Kidney capillary endothelial cell (primary cell): ENCODE data around the gene AP4B1.
"Not testable (repeated sequence)": the region's sequence is repeated elsewhere in the genome, so short reads cannot be mapped to it uniquely, and the experiment has no call there.

Experiments used
- DNase-seq: peaks from one replicate; pipeline ENCODE4 v3.0.0-alpha.2; 2018; ENCODE audit warnings: low spot score

Gene AP4B1

GRCh38 chr1:113857776-113858175, 46.8 kb downstream of the AP4B1 start:
- DNase-seq: no peak

DNA sequence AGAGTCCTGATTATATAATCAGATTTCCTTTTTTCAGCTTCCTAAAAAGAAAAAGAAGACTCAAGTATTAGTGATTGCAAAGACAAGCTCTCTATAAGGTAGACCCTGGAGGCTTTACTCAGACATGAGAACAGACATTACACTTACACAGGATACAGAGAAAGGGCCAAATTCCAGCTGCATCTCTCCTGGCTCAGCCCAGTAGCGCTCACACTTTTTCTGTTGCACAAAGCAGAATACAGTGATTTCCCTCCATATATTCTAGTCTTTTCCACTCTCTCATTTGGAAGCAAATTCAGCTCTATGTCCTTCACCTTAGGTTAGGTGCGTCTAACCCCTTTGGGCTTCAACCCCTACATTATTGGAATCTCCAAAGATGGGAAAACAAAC, 48.2 kb downstream of the AP4B1 start:
- DNase-seq: no peak

DNA sequence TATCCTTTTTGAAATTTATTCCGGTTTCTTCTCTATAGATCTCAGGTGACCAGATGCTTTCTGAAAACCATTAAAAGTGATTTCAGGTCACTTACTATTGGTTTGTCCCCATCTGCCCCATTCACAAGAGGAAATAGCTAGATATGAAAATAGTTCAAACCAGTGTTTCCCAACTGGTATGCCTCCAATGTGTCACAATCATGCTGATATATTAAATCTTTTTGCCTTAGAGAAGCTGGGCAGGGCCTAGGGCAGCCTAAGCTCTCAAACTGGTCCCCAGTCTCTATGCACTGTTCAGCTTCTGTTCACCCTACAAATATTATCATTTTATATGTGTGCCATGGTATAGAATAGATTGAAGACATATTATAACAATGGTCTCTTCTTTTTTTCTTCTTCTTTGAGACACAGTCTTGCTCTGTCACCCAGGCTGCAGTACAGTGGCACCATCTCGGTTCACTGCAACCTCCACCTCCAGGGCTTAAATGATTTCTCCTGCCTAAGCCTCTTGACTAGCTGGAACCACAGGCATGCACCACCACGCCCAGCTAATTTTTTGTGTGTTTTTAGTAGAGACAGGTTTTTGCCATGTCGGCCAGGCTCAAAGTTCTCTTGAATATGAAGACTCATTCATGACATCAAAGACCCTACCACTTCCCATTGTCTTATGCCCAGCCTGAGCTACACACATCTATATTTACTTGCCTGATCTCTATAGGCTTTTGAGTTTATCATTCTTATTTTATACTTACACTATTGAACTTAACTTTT, 48.8 kb downstream of the AP4B1 start:
- no peak for DNase-seq

GRCh38 chr1:113854234-113854633, 50.4 kb downstream of the AP4B1 start:
- DNase-seq: no peak

GRCh38 chr1:113852694-113853093, 51.9 kb downstream of the AP4B1 start:
- DNase-seq: not testable (repeated sequence)

DNA sequence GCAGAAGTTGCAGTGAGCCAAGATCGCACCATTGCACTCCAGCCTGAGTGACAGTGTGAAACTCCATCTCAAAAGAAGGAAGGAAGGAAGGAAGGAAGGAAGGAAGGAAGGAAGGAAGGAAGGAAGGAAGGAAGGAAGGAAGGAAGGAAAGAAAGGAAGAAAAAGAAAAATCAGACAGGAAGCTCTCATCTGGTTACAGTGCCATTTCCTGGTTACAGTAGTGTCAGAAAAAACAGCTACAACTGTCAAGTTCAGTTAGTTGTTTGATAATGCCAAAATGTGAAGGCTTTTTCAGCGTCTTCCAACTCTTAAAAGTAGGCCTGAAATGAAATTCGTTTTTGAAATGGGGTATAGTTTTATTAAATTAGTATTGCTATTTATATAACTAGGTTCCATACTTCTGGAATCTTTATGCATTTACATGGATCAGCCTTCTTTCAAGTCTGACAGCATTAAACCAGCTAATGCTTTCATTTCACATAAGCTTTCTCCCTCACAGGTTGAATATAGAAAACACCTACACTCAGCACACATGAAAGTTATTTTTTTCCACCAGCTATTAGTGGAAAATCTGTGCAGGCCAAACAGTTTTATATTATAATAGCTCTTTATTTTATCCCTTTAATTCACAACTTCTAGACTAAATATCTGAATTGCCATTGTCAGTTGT, 54.3 kb downstream of the AP4B1 start:
- no peak for DNase-seq

GRCh38 chr1:113849072-113849471, 55.5 kb downstream of the AP4B1 start:
- DNase-seq: no peak

GRCh38 chr1:113846391-113847035, 58.1 kb downstream of the AP4B1 start:
- DNase-seq: no peak
